Measurements from ENCODE around the gene CSF1R. TPM values are rescaled to one million over a fixed set of nuclear protein-coding genes. Genes with fewer than 3 reads are reported as not detected.

Gene CSF1R
- total RNA-seq, 1 donor from 2014 or later = 0.65 TPM

- TF ChIP-seq CTCF (IDR thresholded peaks at IDR 0.05) = peak; percentile 62
- Mint-ChIP-seq H3K4me1 (ENCODE audit: low read depth) (peaks cover 39% of the 10 kb centered on the region), H3K36me3 (ENCODE audit: low read depth) (peaks cover 29% of the 10 kb centered on the region), H3K27ac (ENCODE audit: unreplicated experiment) (peak overlapping the region; percentile 70), H3K27me3 (ENCODE audit: low read depth) (no peaks in the 10 kb centered on the region), H3K4me3 (ENCODE audit: unreplicated experiment) (no peak overlapping the region), H3K9me3 (ENCODE audit: low read depth) (no peaks in the 10 kb centered on the region)
- DNase-seq (ENCODE audit: low spot score) = no peak
Measured at GRCh38 chr5:150024346-150024984, 61.9 kb downstream of the CSF1R start.

GRCh38 chr5:150023136-150023535 is 63.2 kb downstream of the CSF1R start:
- Mint-ChIP-seq H3K27ac (ENCODE audit: unreplicated experiment) (peak overlapping the region; percentile 43), H3K36me3 (ENCODE audit: low read depth) (peaks cover 39% of the 10 kb centered on the region), H3K27me3 (ENCODE audit: low read depth) (no peaks in the 10 kb centered on the region), H3K4me1 (ENCODE audit: low read depth) (peaks cover 39% of the 10 kb centered on the region), H3K9me3 (ENCODE audit: low read depth) (no peaks in the 10 kb centered on the region), H3K4me3 (ENCODE audit: unreplicated experiment) (no peak overlapping the region)
- no peak for DNase-seq (ENCODE audit: low spot score)
- no peak for TF ChIP-seq CTCF (IDR thresholded peaks at IDR 0.05)

- H3K27me3 Mint-ChIP-seq (ENCODE audit: low read depth) = no peaks in the 10 kb centered on the region
- peaks cover 42% of the 10 kb centered on the region for H3K4me1 Mint-ChIP-seq (ENCODE audit: low read depth)
- peak overlapping the region; percentile 53 for H3K27ac Mint-ChIP-seq (ENCODE audit: unreplicated experiment)
- DNase-seq (ENCODE audit: low spot score) = no peak
- H3K9me3 Mint-ChIP-seq (ENCODE audit: low read depth) = no peaks in the 10 kb centered on the region
- peaks cover 36% of the 10 kb centered on the region for H3K36me3 Mint-ChIP-seq (ENCODE audit: low read depth)
- TF ChIP-seq CTCF (IDR thresholded peaks at IDR 0.05) = no peak
- H3K4me3 Mint-ChIP-seq (ENCODE audit: unreplicated experiment) = no peak overlapping the region
Measured at GRCh38 chr5:150022681-150023080, 63.7 kb downstream of the CSF1R start.

- no peaks in the 10 kb centered on the region for H3K27me3 Mint-ChIP-seq (ENCODE audit: low read depth)
- no peak for DNase-seq (ENCODE audit: low spot score)
- peaks cover 36% of the 10 kb centered on the region for H3K36me3 Mint-ChIP-seq (ENCODE audit: low read depth)
- peaks cover 48% of the 10 kb centered on the region for H3K4me1 Mint-ChIP-seq (ENCODE audit: low read depth)
- TF ChIP-seq CTCF (IDR thresholded peaks at IDR 0.05) = no peak
- peak overlapping the region; percentile 73 for H3K27ac Mint-ChIP-seq (ENCODE audit: unreplicated experiment)
- H3K4me3 Mint-ChIP-seq (ENCODE audit: unreplicated experiment) = no peak overlapping the region
- H3K9me3 Mint-ChIP-seq (ENCODE audit: low read depth) = no peaks in the 10 kb centered on the region
Measured at GRCh38 chr5:150022158-150022531, 64.2 kb downstream of the CSF1R start.

- Mint-ChIP-seq H3K36me3 (ENCODE audit: low read depth) (peaks cover 34% of the 10 kb centered on the region), H3K4me3 (ENCODE audit: unreplicated experiment) (no peak overlapping the region), H3K9me3 (ENCODE audit: low read depth) (peaks cover 2% of the 10 kb centered on the region), H3K4me1 (ENCODE audit: low read depth) (peaks cover 50% of the 10 kb centered on the region), H3K27me3 (ENCODE audit: low read depth) (no peaks in the 10 kb centered on the region), H3K27ac (ENCODE audit: unreplicated experiment) (peak overlapping the region; percentile 73)
- no peak for DNase-seq (ENCODE audit: low spot score)
- TF ChIP-seq CTCF (IDR thresholded peaks at IDR 0.05) = no peak
Measured at GRCh38 chr5:150021491-150022157, 64.7 kb downstream of the CSF1R start.
